HG03060 (cell line): ENCODE data around the gene IL10RA.

Experiments
- ATAC-seq: cut with Tn5 transposase; IDR thresholded peaks from one replicate; pipeline ENCODE4 v1.9.1; 2021; ENCODE audit warnings: low read depth, moderate number of reproducible peaks; ENCODE audit not compliant: unreplicated experiment

IL10RA gene

GRCh38 chr11:118033443-118033842 lies 47.2 kb downstream of the IL10RA start:
- ATAC-seq = no peak

- ATAC-seq = no peak
Observed at GRCh38 chr11:118042141-118042540, 55.9 kb downstream of the IL10RA start.

DNA sequence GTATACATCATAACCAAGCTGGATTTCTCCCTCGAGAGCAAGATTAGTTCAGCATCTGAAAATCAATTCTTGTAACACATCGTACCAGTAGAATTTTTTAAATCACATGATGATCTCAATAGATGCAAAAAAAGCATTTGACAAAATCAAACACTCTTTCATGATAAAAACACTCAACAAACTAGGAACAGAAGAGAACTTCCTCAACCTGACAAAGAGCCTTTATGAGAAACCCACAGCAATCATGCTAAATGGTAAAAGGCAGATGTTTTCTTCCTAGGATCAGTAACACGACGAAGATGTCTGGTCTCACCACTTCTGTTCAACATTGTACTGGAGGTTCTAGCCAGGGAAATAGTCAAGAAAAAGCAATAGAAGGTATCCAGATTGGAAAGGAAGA lies 56.6 kb downstream of the IL10RA start:
- no peak for ATAC-seq

DNA sequence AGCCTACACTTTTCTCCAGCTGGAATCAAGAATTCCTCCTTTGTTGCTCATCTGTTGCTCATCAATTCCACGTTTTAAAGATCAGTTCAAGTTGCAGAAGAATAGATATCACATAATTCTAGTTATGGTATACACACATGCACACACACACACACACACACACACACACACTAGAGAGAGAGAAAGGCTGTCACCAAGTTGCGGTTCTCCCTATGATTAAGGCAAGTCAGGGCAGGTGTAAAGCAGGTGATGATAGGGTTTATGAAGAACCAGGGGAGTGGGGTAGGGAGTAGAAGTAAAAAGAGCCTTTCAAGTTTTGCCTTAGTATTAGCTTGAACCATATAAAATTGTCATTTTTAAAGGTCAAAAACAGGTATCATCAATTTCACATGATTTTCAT lies 59.0 kb downstream of the IL10RA start:
- no peak for ATAC-seq

GRCh38 chr11:118046051-118046963 lies 60.1 kb downstream of the IL10RA start:
- no peak for ATAC-seq

DNA sequence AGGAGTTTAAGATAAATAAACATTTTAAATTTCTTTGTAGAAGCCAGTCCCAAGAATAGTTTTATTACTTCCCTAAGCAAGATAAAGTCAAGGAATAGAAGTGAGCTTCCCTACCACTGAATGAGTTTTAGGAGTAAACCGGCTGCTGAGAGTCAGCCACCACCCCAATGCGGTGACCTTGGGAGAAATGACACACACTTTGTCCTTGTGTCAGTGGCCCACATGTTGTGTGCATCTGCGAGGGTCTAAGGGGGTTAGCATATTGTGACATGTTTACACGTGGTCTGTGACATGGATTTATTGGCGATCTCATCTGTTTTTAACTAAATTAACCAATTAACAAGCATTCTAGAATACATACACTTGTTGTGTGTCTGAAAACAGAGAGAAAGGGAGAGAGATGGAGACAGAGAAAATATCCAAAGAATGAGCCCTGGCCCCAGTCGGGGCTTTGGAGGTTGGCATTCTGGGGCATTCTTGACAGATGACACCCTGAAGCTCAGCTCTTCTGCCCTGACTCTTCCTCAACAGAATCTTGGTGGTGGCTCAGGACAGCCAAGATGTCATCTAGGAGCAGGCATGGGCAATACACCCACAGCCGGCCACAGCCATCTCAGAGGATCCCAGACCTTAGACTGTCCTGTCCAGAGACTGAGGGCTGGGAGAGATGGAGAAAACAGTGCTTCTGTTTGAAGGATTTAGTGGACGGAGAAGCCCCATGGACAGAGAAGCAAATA lies 60.9 kb downstream of the IL10RA start:
- no peak for ATAC-seq

DNA sequence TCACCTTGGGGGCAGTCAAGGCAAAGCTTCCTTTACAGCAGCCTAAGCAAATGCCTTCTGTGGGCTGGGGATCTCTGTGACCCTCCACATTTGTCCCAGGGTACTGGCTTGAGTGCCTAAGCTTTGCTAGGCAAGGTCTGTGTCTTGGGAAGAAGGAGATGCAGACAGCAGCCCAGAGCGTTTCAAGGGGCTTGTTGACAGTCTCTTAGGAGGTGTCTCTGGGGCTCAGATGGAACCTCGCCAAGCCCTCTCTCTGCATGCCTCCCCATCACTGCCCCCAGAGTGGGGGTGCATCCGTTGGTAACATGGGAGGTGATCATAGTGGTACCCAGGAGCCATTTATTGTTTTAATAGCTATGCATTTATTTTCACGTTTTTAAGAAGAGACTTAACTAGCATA lies 61.6 kb downstream of the IL10RA start:
- ATAC-seq = no peak

- no peak for ATAC-seq
Observed at GRCh38 chr11:118048472-118049370, 62.5 kb downstream of the IL10RA start.

DNA sequence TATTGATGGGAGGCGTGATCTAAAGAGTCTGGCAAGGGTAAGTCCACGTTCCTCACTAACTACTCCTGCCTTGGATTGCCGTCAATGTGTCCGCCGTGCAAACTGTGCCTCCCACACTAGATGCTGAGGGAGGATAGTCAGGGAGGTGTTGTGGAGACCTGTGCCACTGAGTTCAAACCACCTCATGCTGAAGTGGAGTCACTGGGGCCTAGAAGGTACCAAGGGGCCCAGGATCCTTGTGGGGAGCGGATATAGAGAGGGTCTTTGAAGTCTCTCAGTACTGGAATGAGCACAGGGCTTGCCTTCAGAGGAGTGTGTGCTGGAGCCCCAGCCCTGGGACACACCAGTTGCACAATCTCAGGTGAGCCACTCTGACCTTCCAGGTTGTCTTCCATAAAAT lies 63.6 kb downstream of the IL10RA start:
- ATAC-seq = no peak

- ATAC-seq = no peak
Observed at GRCh38 chr11:118050208-118050891, 64.2 kb downstream of the IL10RA start.
